DOHH2 (cell line): Measurements from ENCODE around the gene STK32B.

ENCODE experiments used
- H3F3A ChIP-seq: fragments of 200-600 bp; sonication (generic), shearing (Covaris generic); 2 replicates; pipeline ENCODE4 v1.6.0; 2016; ENCODE audit warnings: antibody characterized with exemption, mild to moderate bottlenecking; ENCODE audit not compliant: control insufficient read depth, insufficient read depth
- H3K27ac ChIP-seq: fragments of 200-600 bp; sonication (generic); 2 replicates; pipeline ENCODE4 v1.5.1; 2014; ENCODE audit warnings: low read depth, mild to moderate bottlenecking, low read length, moderate library complexity
- H3K27me3 ChIP-seq: fragments of 200-600 bp; sonication (generic); 2 replicates; pipeline ENCODE4 v1.6.1; 2014; ENCODE audit warnings: mild to moderate bottlenecking, low read length, mixed read lengths; ENCODE audit not compliant: control insufficient read depth
- H3K36me3 ChIP-seq: fragments of 200-600 bp; sonication (generic); 2 replicates; pipeline ENCODE4 v1.6.1; 2014; ENCODE audit warnings: mild to moderate bottlenecking, low read length, moderate library complexity, mixed read lengths; ENCODE audit not compliant: control insufficient read depth
- H3K4me1 ChIP-seq: fragments of 200-600 bp; sonication (generic); 2 replicates; pipeline ENCODE4 v1.6.1; 2014; ENCODE audit warnings: mild to moderate bottlenecking, low read length, mixed read lengths; ENCODE audit not compliant: control insufficient read depth
- H3K4me2 ChIP-seq: fragments of 200-600 bp; sonication (generic); 2 replicates; pipeline ENCODE4 v1.6.0; 2014; ENCODE audit warnings: mild to moderate bottlenecking, low read length, moderate library complexity
- H3K4me3 ChIP-seq: fragments of 200-600 bp; sonication (generic); 2 replicates; pipeline ENCODE4 v1.5.1; 2014; ENCODE audit warnings: mild to moderate bottlenecking, low read length, mixed read lengths
- H3K79me2 ChIP-seq: fragments of 200-600 bp; sonication (generic); 2 replicates; pipeline ENCODE4 v1.6.1; 2014; ENCODE audit warnings: mild to moderate bottlenecking, low read length, mixed read lengths; ENCODE audit not compliant: control insufficient read depth
- H3K9me2 ChIP-seq: fragments of 200-600 bp; sonication (generic); replicated peaks from 2 replicates; pipeline ENCODE4 v1.6.1; 2014; ENCODE audit warnings: mild to moderate bottlenecking, low read length, mixed read lengths; ENCODE audit not compliant: control insufficient read depth
- H3K9me3 ChIP-seq: fragments of 200-600 bp; sonication (generic); 2 replicates; pipeline ENCODE4 v1.6.1; 2014; ENCODE audit warnings: antibody characterized with exemption, low read length, mixed read lengths; ENCODE audit not compliant: control insufficient read depth, insufficient read depth
- H4K20me1 ChIP-seq: fragments of 200-600 bp; sonication (generic); 2 replicates; pipeline ENCODE4 v1.6.0; 2014; ENCODE audit warnings: low read depth, mild to moderate bottlenecking, antibody characterized with exemption, low read length, moderate library complexity; ENCODE audit not compliant: control insufficient read depth, insufficient read depth
- CTCF ChIP-seq: fragments of 200-600 bp; sonication (generic); IDR thresholded peaks from one replicate; pipeline ENCODE4 v1.5.1; 2014; ENCODE audit warnings: antibody characterized with exemption, mild to moderate bottlenecking, low read depth, low read length; ENCODE audit not compliant: poor library complexity, severe bottlenecking
- EZH2phosphoT487 ChIP-seq: fragments of 200-600 bp; sonication (generic); IDR thresholded peaks from 2 replicates; pipeline ENCODE4 v1.6.1; 2017; ENCODE audit warnings: borderline replicate concordance, mild to moderate bottlenecking, antibody characterized with exemption, low read length, moderate library complexity, mixed read lengths

STK32B gene

GRCh38 chr4:5364406-5364805 is 313.1 kb downstream of the STK32B start:
- Histone ChIP-seq H3K9me3 (no peaks in the 10 kb centered on the region), H3K4me2 (no peak overlapping the region), H3K4me3 (no peak overlapping the region), H3K9me2 (no peaks in the 10 kb centered on the region), H4K20me1 (no peaks in the 10 kb centered on the region), H3K36me3 (no peaks in the 10 kb centered on the region), H3K4me1 (no peaks in the 10 kb centered on the region), H3K79me2 (no peaks in the 10 kb centered on the region), H3K27me3 (no peaks in the 10 kb centered on the region), H3F3A (no peaks in the 10 kb centered on the region), H3K27ac (no peak overlapping the region)
- no peak for TF ChIP-seq EZH2phosphoT487
- TF ChIP-seq CTCF = no peak

DNA sequence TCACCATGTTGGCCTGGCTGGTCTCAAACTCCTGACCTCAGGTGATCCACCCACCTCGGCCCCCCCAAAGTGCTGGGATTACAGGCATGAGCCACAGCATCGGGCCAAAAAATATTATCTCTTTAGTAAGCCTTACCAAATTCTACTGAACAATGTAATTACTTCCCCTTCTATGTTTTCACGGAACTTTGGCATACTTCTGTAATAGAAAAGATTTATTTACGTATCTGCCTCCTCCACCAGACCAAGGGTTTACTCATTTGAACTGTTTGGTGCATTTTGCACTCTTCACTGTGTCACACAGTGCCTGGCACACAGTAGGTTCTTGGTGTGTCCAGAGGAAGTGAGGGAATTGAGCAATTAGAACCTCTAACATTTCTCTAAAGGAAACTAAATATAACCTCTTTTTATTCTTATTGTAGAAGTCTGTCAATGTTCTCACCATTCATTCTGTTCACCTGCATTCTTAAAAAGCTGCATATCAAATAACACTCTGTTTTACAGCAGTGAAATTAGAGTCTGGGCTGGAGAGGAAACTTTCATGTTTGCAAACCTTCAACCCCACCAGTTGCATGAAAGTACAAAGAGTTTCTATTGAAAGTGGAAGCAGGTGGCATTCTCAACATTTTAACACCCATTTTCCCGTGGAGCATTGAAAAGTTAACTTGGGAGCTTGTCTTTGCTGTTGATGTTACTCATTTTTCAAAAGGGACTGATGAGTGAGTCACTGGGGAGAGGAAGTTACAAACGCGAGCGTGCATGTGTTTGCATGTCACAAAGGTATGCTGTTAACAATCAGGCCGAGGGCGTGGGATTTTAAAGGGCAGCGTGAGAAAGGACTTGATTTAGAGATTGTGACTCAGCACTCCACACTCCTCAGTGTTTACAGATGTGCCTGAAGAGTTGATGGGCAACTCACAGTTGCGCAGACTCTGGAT is 314.1 kb downstream of the STK32B start:
- TF ChIP-seq EZH2phosphoT487 = no peak
- TF ChIP-seq CTCF = no peak
- Histone ChIP-seq H3K27me3 (no peaks in the 10 kb centered on the region), H3K4me2 (no peak overlapping the region), H3K4me3 (no peak overlapping the region), H3K27ac (no peak overlapping the region), H3K9me3 (no peaks in the 10 kb centered on the region), H3K4me1 (no peaks in the 10 kb centered on the region), H4K20me1 (no peaks in the 10 kb centered on the region), H3K36me3 (no peaks in the 10 kb centered on the region), H3K79me2 (no peaks in the 10 kb centered on the region), H3F3A (no peaks in the 10 kb centered on the region), H3K9me2 (no peaks in the 10 kb centered on the region)

DNA sequence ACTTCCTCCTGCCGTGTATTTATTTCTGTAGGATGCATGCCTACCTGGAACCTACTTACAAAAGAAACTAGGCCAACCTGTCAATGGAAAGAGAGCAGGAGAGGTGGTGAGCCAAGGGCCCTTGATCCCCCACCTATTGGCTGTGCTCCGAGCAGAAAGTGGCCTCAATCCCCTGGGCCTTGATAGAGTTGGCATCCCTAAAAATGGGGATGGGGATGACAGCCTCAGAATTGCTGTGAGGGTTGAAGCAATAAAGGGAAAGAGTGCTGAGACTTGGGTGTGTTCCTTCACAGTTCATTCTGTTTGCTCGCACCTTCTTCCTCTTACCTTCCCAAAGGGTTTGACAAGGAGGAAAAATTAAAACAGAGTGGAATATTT is 314.7 kb downstream of the STK32B start:
- Histone ChIP-seq H3K27ac (no peak overlapping the region), H3K4me3 (no peak overlapping the region), H4K20me1 (no peaks in the 10 kb centered on the region), H3F3A (no peaks in the 10 kb centered on the region), H3K36me3 (no peaks in the 10 kb centered on the region), H3K9me3 (no peaks in the 10 kb centered on the region), H3K4me2 (no peak overlapping the region), H3K4me1 (no peaks in the 10 kb centered on the region), H3K79me2 (no peaks in the 10 kb centered on the region), H3K9me2 (no peaks in the 10 kb centered on the region), H3K27me3 (no peaks in the 10 kb centered on the region)
- no peak for TF ChIP-seq CTCF
